AG10803 (cell line): ENCODE results near the gene DIPK1A.

Experiments used
- DNase-seq: peaks from one replicate; pipeline ENCODE4 v3.0.0; 2010; ENCODE audit warnings: low read depth
- H3K4me3 ChIP-seq: 2 replicates; pipeline ENCODE4 v1.5.1; 2011; ENCODE audit warnings: mild to moderate bottlenecking, low read length, control low read depth
- TF ChIP-seq, protein P1 (sequence below): conservative IDR thresholded peaks from 2 replicates; pipeline ENCODE4 v1.5.1; 2011; ENCODE audit warnings: mild to moderate bottlenecking, low read length, control low read depth, inconsistent platforms

The DIPK1A gene

DNA sequence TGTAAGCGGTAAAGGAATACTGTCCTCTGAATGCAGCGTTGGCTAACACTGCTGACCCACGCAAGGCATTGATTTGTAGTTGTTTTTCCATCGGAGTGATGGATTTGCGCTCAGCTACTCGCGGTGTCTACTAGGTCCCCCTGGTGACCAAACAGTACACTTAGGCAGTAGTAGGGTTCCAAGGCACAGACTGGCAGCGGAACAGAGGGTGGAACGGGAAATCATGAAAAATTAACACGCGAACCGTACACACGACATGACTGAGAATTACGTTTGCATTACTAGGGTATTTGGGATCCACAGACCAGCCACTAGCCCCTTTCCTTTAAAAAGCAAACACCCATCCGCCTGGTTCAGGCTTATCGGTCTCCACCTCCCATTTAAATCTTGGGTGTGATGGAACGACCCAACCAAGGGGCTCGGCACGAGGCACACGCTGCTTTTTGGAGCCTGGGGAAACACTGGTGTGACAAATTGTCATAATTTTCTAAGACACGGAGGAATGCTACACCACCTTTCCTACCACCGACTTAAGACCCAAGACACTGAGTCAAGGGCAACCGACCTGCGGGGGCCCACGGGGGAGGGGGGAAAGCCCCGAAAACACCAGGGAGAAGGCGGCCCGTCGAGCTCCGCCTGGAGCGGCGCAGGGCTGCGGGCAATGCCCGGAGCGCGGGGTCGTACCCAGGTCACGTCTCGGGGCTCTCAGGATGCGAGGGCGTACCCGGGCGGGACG lies 699 bp downstream of the DIPK1A start:
- DNase-seq: peak; percentile 89
- peak overlapping the region; percentile 87 for H3K4me3 ChIP-seq
- TF ChIP-seq, protein P1, sequence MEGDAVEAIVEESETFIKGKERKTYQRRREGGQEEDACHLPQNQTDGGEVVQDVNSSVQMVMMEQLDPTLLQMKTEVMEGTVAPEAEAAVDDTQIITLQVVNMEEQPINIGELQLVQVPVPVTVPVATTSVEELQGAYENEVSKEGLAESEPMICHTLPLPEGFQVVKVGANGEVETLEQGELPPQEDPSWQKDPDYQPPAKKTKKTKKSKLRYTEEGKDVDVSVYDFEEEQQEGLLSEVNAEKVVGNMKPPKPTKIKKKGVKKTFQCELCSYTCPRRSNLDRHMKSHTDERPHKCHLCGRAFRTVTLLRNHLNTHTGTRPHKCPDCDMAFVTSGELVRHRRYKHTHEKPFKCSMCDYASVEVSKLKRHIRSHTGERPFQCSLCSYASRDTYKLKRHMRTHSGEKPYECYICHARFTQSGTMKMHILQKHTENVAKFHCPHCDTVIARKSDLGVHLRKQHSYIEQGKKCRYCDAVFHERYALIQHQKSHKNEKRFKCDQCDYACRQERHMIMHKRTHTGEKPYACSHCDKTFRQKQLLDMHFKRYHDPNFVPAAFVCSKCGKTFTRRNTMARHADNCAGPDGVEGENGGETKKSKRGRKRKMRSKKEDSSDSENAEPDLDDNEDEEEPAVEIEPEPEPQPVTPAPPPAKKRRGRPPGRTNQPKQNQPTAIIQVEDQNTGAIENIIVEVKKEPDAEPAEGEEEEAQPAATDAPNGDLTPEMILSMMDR: peak; percentile 77

DNA sequence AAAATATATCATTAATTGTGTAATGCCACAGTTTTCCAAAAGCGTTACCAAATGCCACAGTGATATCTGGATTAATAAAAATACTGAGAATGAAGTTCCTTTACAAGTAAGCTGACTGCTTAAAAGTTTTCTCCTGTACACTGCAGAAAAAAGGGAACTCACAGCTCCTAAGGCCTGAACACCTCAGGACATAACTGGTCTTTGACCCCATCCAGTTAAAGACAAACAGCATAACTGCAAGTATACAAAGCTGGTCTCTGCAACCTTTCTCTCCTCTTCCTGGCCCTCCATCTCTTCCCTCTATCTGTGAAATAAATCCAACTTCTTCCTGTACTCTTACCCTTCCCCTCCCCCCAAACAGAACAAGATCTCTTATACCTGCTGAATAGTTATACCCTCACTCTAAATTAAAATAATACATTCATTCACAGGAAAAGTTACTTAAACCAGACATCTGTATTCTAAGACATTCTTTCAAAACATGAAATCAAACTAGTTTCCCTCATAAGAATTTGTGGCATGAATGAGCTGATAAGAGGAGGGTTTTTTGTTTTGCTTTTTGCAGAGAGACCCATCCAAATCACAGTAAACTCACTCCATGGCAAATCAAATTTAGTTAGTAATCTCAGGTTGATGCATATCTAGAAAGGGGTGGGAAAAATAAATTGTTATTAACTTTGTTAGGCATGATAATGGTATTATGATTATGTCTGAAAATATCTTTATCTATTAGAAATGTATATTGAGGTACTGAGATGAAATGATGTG lies 2.9 kb downstream of the DIPK1A start:
- DNase-seq: no peak
- TF ChIP-seq, protein P1: no peak

DNA sequence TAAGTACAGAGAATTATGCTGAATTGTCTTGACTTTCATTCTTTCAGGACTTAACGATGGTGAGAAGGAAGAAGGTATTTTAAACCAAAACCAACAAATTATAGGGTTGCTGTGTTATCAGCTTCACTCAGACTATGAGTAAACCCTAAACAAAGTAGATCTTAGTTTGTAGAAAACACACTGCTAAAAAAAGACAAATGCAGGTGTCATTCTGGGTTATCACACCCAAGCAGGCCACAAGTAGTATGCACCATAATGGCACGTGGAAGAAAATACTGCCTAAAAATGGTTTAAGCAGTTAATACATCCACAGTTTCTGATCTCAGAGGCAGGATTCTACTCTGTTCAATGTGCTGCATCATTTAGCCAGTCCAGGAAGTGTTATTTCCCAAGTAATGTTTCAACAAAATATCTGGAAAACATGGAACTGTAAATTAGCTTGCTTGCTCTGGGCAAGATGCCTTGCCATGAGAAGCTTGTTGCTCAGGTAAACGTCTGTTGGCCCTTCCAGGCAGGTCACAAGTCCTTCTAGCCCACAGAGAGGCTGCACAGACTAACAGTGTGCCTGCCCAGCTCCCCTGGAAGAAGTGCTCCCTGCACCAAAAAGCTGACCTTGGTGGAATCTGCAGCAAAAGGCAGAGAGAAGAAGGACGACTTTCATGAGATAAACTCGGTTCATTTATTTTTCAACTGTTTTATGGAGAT lies 4.1 kb downstream of the DIPK1A start:
- no peak overlapping the region for H3K4me3 ChIP-seq
- TF ChIP-seq, protein P1: no peak
- DNase-seq: no peak

More for the DNA sequence above, 2.9 kb downstream of the DIPK1A start:
- H3K4me3 ChIP-seq: no peak overlapping the region

GRCh38 chr1:92956254-92957029 lies 4.8 kb downstream of the DIPK1A start:
- H3K4me3 ChIP-seq: no peak overlapping the region
- TF ChIP-seq, protein P1: no peak
- DNase-seq: no peak

DNA sequence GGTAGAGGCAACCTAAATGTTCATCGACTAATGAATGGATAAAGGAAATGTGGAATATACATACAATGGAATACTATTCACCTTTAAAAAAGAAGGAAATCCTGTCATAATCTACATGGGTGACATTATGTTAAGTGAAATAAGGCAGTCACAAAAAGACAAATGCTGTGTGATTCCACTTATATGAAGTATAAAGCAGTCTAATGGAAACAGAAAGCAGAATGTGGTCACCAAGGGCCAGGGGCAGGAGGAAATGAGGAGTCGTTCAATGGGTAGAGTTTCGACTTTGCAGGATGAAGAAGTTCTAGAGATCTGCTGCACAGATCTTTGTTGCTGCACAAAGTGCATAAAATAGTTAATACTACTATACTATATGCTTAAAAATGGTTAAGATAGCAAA lies 7.8 kb downstream of the DIPK1A start:
- DNase-seq: no peak
- TF ChIP-seq, protein P1: no peak
- no peak overlapping the region for H3K4me3 ChIP-seq

DNA sequence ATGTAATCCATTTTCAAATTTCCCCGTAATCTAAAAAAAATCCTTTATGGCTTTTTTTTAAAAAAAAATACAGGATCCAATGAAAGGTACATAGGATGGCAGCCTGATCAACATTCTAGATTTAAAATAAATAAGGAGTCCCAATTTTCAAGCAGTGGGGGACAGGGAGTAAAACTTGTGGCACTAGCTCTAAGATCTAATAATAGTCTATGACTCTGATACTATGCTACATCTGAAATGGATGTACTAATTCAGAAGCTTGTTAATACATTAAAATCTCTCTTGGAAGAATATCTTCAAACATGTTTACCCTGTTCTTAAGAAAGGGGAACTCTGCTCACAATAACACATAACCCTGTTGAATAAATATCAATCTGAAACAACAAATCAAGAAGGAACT lies 8.5 kb downstream of the DIPK1A start:
- TF ChIP-seq, protein P1: no peak
- DNase-seq: no peak
- no peak overlapping the region for H3K4me3 ChIP-seq
